RPMI8226 (cell line): ENCODE results near the gene PCDHAC2.

ENCODE experiments used
- DNase-seq: peaks from one replicate; pipeline ENCODE4 v3.0.0-alpha.2; 2015

Gene PCDHAC2

DNA sequence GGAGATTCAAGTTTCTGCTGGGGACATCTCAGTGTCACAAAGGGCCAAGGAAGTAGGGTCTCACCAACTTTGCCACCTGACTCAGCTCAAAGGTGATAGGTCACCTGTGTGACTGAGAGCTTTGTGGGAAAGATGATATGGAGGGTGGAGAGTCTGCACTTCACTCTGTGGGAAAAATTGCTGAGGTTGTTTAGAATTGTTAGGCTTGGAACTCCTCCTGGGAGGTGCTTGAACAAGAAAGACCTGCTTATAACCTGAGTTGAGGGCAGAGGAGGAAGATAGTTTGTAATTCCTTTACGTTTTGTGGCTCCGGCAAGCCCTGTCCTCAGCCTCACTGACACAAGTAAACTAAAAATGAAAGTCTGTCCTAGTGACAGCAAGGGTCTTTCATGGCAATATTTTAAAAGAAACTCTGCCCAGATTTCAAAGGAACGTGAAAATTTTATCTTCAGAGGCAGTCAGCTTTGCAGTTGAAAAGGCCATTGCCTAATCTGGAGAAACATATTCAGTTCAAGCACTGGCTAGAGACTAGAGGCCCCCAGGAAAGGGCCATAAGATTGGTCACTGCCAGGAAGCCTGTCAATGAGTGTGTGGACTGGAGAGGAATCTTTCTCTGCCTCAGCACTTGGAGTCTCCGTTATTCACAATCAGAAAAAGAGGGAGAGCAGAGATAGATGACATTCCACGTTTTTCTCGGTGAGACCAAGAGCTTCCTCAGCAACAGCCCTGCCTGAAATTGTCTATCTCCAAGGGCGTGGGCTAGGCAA lies 23.2 kb downstream of the PCDHAC2 start:
- DNase-seq, result no peak

DNA sequence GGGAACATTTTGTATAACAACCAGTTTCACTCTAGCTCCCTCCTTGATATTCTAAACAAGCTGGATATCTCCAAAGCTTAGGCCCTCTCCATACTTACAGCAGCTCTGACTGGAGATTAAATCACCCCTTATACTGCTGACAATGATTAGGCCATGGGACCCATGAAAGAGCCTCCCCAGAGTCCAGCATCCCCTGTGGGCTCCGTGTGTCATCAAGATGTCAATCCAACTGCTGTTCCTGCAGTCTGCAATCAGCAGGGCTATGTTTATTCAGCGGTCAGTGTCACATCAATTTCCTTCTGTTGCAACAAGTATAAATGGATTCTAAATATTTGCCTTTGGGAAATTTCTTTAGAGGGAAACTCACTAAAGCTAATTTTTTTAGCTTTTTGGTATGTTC lies 26.6 kb downstream of the PCDHAC2 start:
- no peak for DNase-seq

DNA sequence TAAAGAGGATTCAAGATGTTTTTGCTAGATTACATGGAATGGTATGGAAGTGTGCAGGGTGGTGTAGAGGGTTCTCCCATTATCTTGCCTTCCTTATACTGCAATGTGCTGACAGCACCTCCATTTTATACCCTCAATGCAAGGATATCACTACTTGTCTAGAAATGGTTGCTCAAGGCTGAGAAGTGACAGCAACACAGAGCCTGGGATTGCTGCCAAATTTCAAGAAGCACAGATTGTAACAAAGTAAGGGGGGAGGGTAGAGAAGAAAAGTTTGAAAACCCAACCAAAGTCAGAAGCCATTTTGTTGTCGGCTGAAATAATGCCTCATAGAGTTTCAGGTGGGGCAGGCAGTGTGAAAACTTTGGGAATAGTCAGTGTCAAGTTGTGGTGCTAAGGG lies 29.8 kb downstream of the PCDHAC2 start:
- no peak for DNase-seq

DNA sequence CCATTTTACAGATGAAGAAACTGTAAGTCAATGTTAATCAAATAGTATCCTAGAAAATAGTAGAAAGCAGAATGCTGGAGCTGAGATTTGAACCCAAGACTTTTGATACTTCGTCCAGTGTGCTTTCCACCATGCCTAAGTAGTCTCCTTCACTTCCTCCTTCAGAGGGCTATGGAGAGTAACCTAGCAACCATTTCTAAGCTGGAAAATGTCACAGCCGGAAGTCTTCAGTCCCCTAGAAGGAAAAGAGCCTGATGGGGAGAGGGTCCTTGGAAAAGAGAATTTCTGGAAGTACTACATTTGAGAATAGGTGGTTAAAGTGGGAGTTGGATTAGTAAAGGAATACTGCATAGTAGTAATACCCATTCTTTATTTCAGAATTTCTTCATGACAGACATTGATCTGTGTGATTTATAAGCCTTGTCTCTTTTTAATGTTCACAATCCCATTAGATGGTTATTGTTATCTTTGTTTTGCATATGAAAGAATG lies 32.7 kb downstream of the PCDHAC2 start:
- DNase-seq, result no peak

DNA sequence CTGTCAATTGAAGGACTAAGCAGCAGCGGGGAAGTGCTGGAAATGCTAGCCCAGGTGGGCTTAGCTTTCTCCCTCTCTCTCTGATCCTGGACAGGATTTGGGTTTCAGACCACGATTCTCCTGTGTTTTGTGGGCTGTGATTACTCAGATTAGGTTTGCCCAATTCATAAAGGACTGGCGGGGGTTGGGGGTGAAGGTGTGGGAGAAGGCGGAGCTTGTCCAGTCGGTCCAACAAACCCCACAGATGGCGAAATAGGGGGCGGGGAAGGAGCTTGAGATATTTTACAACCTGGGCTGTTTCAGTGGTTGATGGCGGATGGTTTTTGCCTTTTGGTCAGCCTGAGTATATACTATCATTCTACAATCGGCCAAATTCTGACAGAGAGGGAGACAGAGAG lies 35.2 kb downstream of the PCDHAC2 start:
- no peak for DNase-seq

DNA sequence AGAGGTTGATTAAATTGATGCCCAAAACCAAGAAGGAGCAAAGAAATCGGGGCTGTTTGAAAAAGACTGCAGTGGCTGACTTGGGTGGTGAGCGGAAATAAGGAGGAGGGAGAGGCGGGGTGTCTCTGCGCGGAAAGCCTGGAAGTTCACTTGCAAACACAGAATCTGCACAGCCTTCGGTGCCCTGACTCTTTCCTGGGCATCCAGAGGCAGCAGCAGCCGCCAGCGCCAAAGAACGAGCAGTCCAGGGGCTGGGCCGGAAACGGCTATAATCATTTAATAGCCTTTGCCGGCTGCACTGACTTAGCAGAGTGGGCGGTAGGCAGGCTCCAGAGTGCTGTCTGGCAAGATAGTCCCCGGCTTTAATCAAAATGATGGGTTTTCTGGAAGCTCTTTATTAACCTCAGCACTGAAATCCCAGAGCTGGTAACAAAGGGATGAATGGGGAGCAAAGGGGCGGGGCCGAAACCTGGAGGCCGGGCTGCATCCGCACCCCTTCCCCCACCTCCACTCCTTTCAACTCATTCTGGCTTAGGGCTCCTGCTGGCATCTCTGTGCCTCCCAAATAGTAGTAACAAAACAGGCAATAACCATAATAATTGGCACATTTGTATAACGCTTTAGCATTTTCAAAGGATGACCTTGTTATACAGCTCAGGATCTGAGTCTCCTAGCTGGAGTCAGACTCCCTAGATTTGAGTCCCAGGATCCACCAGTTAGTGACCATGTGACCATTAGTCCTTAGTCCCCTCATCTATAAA lies 35.7 kb downstream of the PCDHAC2 start:
- DNase-seq, result no peak

DNA sequence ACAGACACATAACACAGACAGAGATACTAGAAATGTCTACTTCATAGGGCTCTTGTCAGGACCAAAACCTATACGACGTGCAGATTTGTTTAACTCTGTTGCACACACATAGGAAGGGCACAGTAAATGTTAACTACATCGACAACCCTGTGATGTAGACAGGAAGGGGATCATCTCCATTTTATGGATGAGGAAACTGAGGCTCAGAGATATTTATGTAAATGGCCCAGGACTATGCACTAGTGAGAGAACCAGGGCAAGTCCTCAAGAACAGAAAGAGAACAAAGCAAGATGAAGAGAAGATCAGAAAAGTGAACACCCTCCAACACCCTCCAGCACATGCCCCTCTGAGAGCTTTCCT lies 36.3 kb downstream of the PCDHAC2 start:
- no peak for DNase-seq

DNA sequence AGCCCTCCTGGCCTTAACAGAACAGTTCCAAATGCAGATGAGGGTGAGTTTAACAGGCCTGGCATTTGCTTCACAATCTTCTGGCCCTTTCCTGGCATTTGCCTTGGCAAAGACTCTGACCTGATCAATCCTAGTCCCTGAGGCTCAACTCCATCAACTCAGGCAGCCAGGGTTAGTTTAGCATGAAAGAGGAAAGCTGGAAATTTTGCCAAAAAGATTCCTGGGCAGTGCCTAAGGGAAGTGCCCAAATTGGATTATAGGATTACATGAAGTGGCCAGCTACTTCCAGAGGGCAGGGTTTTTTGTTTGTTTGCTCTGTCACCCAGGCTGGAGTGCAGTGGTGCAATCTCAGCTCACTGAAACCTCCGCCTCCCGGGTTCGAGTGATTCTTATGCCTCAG lies 36.8 kb downstream of the PCDHAC2 start:
- no peak for DNase-seq

DNA sequence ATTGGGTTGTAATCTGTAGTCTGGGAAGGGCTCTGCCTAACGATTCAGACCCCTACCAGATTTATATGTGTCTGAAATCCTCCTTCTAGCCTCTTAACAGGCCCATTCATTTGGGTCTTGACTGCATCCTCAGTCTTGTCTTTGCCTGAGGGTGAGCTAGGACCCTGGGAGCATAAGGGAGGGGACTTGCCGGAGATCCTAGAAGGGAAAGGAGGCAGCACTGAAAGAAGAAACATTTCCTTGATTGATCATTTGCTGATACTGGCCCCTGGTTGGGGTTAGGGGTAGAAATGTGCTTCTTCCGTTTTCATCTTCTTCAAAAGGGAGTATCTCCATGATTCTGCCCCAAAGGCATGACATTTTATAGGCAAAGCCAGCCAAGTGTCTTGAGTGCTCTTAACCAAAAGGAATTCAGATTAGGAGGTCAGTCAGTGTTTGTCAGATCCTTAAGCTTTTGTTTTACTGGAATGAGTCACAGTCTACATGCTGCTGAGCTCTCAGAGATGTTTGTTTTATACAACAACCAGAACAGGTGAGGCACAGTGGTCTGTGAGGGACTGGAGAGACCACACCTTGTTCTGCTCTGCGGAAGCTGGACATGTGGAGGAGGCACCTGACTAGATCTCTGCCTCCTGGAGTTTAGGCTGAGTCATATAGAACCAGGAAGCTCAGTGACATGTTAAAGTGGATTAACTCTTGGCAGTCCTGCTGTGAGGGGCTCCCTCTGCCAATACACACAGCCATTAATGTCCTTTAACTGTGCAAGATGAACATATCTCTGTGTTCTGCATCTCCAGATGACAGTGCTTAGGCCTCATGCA lies 37.7 kb downstream of the PCDHAC2 start:
- no peak for DNase-seq

DNA sequence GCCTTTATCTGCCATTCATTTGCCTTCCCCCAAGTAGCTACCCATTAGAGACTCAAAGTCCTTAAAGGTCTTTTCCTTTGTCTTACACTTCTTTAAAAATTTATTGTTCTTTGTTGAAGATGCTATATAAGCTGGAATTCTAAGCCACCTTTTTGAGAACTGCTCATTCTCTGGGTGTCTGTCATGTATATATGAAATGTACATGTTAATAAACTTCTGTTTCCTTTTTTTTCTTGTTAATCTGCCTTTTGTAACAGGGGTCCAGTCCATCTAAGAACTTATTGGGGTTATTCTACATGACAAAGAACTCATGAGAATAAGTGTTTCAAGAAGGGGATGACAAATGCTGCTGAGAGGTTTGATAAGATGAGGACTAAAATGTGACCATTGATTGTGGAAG lies 41.5 kb downstream of the PCDHAC2 start:
- no peak for DNase-seq

DNA sequence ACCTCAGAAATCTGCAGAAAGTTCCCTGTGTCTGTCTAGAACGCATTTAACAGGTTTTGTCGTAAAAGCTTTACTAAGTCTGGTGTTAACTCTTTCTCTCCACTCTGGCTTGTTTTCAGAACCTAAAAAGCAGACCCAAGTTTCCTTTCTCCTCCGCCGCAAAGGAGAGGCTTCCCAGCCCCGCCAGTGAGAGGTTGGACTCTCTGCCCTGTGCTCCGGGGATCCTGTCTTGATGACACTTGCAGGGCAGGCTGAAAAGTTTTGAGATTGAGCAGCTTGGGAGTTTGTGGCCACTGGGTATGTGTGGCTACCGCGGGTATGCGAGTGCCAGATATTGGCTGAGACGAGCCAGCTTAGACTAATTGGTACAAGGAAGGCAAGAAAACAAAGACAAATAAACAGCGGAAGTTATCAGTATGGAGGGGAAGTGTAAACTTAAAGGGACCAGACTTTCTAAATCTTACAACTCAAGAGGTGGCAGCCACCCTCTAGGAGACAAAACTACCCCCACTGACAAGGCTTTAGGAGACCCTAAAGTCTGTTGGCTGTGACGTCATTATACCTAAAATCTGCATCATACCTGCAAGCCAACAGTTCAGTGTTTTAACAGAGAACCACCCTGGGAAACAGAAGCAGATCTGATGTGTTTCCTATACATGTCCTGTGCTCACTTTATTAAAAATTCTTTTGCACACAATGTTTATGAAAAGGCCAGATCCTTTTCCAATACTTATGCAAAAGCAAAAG lies 43.9 kb downstream of the PCDHAC2 start:
- no peak for DNase-seq

DNA sequence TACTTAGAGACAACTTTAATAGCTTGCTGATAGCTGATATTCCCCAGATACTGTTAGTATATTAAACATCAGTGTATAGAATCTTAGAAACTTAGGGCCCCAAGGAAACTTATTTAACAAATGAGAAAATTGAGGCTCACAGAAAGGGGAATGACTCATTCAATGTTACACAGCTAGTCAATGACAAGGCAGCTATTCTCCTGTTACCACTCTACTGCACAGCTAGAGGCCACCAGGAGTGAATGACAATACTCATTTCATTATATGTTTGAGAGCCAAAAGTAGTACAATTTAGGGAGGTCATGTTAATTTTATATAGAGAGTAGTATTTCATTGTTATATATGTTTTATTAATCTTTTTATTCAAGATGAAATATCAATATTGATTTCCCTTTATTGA lies 51.7 kb downstream of the PCDHAC2 start:
- no peak for DNase-seq
